HG03460 (cell line): Measurements from ENCODE around the gene SH3PXD2B.
"Not testable (repeated sequence)": the region's sequence is repeated elsewhere in the genome, so short reads cannot be mapped to it uniquely, and the experiment has no call there.

Source experiments
- ATAC-seq: cut with Tn5 transposase; IDR thresholded peaks from one replicate; pipeline ENCODE4 v1.9.1; 2021; ENCODE audit not compliant: unreplicated experiment

Gene SH3PXD2B

GRCh38 chr5:172347496-172348052, 106.8 kb downstream of the SH3PXD2B start:
- no peak for ATAC-seq

GRCh38 chr5:172345881-172346280, 108.4 kb downstream of the SH3PXD2B start:
- ATAC-seq, result no peak

DNA sequence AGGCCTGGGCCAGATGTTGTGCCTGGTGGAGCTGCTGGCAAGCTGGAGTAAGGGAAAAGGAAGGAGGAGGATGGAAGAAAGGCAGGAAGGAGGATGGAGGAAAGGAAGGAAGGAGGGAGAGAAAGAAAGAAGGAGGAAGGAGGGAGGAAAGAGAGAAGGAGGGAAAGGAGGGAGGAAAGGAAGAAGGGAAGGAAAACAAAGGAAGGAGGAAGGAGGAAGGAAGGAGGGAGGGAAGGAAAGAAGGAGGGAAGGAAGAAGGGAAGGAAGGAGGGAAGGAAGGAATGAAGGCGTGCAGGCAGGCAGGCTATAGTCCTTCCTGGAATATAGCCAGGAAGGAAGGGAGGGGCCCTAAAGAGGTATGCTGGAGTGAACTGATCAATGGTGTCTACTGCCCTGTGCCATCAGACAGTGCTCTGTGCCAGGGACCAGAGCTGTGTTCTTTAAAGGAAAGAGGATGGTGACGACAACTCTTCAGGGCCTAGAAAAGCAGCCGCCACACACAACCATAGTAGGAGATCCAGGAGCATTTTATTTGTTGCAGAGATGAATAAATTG, 109.4 kb downstream of the SH3PXD2B start:
- no peak for ATAC-seq

GRCh38 chr5:172343741-172344140, 110.6 kb downstream of the SH3PXD2B start:
- ATAC-seq, result no peak

DNA sequence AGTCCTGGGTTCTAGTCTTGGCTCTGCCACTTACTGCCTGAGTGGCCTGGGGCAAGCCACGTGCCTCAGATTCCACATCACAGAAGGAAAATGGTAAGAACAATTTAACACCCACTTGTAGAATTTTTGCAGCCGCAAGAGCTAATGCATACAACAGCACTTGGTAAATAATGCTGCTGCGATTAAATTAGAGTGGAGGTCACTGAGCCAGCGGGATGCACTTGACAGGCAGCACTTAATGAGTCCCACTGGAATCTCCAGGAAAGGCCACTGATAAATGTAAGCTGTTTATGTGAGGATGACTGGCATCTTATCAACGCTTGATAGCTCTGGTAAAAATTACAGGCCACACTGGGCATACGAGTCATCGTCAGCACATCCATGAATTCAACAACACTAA, 111.4 kb downstream of the SH3PXD2B start:
- ATAC-seq, result no peak

DNA sequence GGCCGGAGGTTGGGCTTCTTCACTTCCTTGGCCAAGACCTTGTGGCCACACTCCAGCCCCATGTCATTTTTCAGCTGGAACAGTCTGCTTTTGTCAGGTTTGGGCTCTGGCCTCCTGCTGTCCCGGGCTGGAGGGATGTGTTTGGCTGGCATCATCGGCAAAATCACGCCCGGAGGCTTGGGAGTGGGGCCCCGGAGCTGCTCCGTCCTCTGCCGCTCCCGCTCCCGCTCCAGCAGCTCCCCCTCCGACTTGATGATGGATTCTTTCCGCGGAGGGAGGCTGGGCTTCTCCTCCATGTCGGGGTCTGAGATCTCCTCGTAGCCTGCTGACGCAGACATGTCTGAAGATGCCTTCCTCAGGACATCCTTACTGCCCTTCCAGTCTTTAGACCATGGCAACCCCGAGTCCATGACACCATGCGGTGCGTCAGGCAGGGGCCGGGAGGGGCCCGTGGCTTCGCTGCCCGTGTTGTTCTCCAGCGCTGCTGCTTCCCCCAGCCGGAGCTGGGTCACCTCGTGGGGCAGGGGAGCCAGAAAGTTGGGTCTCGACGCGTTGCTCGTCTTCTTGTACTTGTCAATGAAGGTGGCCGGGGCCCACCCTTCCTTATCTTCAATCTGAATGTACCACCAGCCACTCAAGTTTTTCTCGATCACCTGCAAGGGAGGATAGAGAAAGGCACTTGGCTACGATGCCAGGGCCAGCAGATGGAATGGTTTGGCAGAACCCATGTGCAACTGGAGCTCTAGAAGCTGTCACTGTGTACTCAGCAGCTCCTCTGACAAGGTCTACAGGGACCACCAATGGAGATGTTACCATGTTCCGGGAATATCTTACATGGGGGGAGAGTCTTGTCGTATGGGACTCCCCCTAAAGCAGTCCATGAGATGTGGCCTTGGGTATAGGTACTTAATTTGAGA, 114.8 kb downstream of the SH3PXD2B start:
- ATAC-seq, result no peak

DNA sequence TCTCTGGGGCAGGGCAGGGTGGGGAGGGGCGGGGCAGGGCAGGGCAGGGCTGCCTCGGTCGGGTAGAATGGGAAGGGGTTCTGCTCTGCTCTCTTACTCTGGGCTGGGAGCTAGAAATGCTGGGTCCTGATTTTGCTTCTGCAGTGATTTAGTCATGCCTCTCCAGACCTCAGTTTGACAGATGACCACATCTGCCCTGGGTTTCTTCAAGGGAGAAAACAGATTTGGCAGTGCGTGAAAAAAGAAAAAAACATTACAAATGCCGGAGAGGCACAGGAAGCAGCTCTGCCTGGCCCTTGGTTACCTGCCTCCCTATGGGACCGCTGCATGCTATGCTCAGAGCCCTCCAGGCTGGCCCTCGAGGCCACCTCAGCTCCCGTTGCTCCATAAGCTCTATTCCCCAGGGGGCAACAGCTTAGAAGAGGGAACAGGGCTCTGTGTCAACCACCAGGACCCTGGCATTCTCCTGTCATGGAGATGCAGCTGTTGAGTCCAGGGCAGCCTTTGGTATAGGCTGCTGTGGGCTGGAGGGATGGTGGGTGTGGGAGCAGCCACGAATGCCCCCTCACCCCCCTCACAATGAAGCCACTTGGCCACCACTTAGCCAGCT, 117.5 kb downstream of the SH3PXD2B start:
- ATAC-seq, result no peak

GRCh38 chr5:172336264-172336663, 118.1 kb downstream of the SH3PXD2B start:
- no peak for ATAC-seq

DNA sequence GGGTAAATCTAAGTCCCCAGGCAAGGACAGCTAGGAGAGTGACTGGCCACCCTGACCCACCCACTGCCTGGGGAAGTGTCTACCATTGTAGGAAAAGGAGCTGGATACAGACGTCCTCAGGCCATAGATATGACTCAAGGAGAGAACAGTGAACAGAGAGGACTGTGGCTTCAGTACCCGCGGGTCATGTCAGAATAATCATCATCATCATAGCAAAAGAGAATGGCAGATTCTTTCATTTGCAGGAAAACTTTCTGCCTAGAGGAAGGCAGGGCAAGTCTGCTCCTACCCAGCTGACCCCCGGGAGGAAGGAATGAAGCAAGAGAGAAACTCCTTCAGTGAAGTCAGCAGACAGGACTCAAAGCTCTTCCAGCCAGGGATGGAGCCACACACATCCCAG, 118.6 kb downstream of the SH3PXD2B start:
- ATAC-seq, result no peak

GRCh38 chr5:172334641-172335040, 119.7 kb downstream of the SH3PXD2B start:
- no peak for ATAC-seq

GRCh38 chr5:172334196-172334595, 120.1 kb downstream of the SH3PXD2B start:
- no peak for ATAC-seq

DNA sequence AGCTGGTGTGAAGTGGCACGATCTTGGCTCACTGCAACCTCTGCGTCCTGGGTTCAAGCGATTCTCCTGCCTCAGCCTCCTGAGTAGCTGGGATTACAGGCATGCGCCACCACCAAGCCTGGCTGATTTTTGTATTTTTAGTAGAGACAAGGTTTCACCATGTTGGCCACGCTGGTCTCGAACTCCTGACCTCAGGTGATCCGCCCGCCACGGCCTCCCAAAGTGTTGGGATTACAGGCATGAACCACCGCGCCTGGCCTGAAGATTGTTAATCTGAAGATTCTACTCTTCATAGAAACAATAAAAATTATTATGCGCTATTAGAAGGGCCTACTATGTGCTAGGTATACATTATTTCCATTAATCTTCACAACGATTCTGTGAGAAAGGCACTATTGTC, 127.4 kb downstream of the SH3PXD2B start:
- not testable (repeated sequence) for ATAC-seq

DNA sequence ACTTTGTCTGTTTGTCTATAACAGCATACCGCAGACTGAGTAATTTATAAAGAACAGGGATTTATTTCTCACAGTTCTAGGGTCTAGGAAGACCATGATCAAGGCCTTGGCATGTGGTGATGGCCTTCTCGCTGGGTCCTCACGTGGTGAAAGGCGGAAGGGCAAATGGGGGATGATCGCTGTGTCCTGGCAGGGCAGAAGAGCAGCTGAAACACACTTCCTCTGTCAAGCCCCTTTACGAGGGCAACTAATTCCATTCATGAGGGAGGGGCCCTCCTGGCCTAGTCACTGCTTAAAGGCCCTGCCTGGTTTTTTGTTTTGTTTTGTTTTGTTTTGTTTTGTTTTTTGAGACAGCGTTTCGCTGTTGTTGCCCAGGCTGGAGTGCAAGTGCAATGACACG, 128.9 kb downstream of the SH3PXD2B start:
- ATAC-seq, result no peak

- peak; percentile 75 for ATAC-seq
These were observed 132.0 kb downstream of the SH3PXD2B start for GRCh38 chr5:172322028-172322965.

DNA sequence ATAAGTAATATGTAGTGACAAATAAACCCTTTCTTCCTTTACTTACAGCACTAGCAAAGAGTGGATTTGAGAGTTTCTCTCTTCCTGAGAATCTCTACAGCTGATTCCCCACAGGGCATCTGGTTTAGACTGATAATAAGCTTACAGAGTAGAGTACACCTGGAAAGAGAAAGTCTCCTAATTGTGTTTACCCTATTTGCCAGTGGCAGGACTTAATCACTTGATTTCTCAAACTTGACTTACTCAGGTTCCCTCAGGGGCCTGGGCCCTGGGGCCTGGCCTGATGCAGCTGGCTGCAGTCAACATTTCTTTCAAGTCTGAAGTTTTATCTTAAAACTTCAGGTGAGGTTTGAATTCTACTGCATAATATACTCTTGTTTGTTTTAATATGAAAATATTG, 132.7 kb downstream of the SH3PXD2B start:
- ATAC-seq, result no peak

GRCh38 chr5:172319708-172320441, 134.4 kb downstream of the SH3PXD2B start:
- ATAC-seq, result no peak

- ATAC-seq, result no peak
These were observed 138.5 kb downstream of the SH3PXD2B start for GRCh38 chr5:172315587-172316493.

- no peak for ATAC-seq
These were observed 140.4 kb downstream of the SH3PXD2B start for GRCh38 chr5:172313915-172314314.

DNA sequence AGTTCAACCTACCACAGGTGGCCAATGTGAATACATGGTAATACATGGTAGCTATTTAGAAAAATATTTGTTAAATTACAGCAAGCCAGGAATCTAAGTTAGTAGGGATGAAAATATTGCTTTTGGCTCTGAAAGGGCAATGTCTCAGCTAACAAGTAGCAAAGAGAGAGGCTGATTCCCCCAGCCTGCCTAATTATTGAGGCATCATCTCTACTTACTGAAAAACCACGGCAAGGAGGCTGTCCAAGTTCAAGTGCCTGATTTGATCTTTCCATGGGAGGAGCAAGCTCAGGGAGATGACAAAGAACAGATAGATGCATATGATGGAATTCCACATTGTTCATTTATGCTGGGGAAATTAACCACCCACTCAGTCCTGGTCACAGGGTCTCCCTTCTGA, 142.0 kb downstream of the SH3PXD2B start:
- no peak for ATAC-seq
